NCI-H526 treated with DMSO at 0.1 percent for 48 hours (cell line): ENCODE measurements around the gene ALPG.

Source experiments
- DNase-seq: peaks from one replicate; lab custom pipeline; 2025; lab: John Stamatoyannopoulos, UW

The ALPG gene

DNA sequence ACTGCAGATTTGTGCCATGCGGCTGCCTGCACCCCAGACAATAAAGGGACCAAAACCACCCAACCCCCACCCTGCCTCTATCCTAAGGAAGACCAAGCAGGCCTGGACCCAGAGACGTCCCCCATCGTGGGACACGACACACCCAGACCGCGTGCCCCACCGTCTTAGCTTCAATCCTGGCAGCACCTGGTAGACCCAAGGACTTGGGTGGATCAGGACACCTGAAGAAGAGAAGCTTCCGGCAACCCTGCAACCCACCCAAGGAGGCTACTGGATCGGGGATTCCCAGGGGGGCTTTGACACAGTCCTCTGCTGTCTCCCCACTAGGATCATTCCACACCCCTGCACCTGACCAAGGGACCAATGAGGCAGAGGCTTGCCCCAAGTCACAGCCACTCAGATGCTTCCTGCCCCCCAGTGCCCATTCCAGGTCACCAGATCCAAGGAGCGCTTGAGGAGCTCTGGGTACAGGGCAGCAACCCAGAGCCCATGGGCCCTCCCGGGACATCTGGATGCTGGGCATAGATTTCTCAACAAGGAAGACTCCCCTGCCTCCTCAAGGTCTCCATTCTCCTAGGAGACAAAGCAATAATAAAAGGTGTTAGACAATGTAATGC, 52.9 kb downstream of the ALPG start:
- DNase-seq: no peak

DNA sequence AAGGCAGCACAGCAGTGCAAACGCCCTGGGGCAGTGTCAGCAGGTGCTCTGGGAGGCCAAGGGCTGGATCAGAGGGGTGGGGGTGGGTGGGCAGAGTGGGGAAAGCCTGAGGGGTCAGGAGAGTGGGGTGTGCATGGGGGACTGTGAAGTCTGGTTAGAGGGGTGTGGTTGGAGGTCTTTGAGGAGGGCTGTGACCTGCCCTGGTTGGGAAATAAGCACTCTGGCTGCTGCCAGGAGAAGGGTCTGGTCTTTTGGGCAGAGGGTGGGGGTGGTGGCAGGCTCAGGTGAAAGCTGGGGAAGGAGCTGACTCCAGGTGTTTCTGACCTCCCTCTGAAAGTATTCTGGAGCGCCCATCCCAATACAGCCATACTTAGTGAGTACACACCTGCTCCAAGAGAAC, 53.5 kb downstream of the ALPG start:
- DNase-seq: no peak
